Stimulated activated CD4-positive, alpha-beta T cell treated with anti-CD3 and anti-CD28 coated beads, Interleukin-1b, Interleukin-23, amount 100 ng/mL, for 24 hours (primary cell): ENCODE measurements around the gene NUDT1.

Source experiments
- DNase-seq, 4 experiments: peaks; one replicate each; pipeline ENCODE4 v3.0.0-alpha.2; 2020; ENCODE audit warnings: low read depth in 4 of 4, low spot score in 1 of 4

NUDT1 gene

GRCh38 chr7:2241580-2242540 is at the start of gene NUDT1, which contains the start of gene MRM2:
Gene NUDT1 (plus strand): TSS chr7:2242226. CDS start chr7:2244575, 2,349 bp downstream.
Gene MRM2 (minus strand): TSS chr7:2242205. CDS start chr7:2242169, 36 bp downstream.
- DNase-seq, result peak; percentile 57 to 74 (median 62)

- DNase-seq, result no peak
Measured at GRCh38 chr7:2192831-2193534, 49.0 kb upstream of the NUDT1 start.

- DNase-seq, result no peak
Measured at GRCh38 chr7:2193575-2194305, 48.3 kb upstream of the NUDT1 start.

- DNase-seq, result no peak
Measured at GRCh38 chr7:2195400-2196246, 46.4 kb upstream of the NUDT1 start.

- no peak for DNase-seq
Measured at GRCh38 chr7:2196381-2197378, 45.3 kb upstream of the NUDT1 start.

GRCh38 chr7:2197436-2198155 is 44.4 kb upstream of the NUDT1 start:
- DNase-seq, result no peak

- DNase-seq, result no peak
Measured at GRCh38 chr7:2198206-2198605, 43.8 kb upstream of the NUDT1 start.

- DNase-seq, result no peak
Measured at GRCh38 chr7:2198760-2199159, 43.3 kb upstream of the NUDT1 start.

GRCh38 chr7:2199528-2199927 is 42.5 kb upstream of the NUDT1 start:
- no peak for DNase-seq

GRCh38 chr7:2199956-2200583 is 42.0 kb upstream of the NUDT1 start:
- DNase-seq, result no peak

- no peak for DNase-seq
Measured at GRCh38 chr7:2200584-2200980, 41.4 kb upstream of the NUDT1 start.

- DNase-seq, result no peak
Measured at GRCh38 chr7:2201128-2201527, 40.9 kb upstream of the NUDT1 start.

- DNase-seq, result no peak
Measured at GRCh38 chr7:2201686-2202360, 40.2 kb upstream of the NUDT1 start.

- DNase-seq, result no peak
Measured at GRCh38 chr7:2202361-2202761, 39.7 kb upstream of the NUDT1 start.

- no peak for DNase-seq
Measured at GRCh38 chr7:2202901-2203765, 38.9 kb upstream of the NUDT1 start.

- no peak for DNase-seq
Measured at GRCh38 chr7:2203766-2204300, 38.2 kb upstream of the NUDT1 start.
